Measurements from ENCODE around the gene LPCAT1. TPM values are rescaled to one million over a fixed set of nuclear protein-coding genes. Genes with fewer than 3 reads are reported as not detected.

Gene LPCAT1
- total RNA-seq, 2 donors from 2014 or later, result 17.1 to 27.3 TPM

GRCh38 chr5:1545126-1545804 lies 21.5 kb upstream of the LPCAT1 start:
- H3K9ac ChIP-seq (ENCODE audit: low read depth in 2 of 2, low read length in 2 of 2), result no peak overlapping the region
- no peaks in the 10 kb centered on the region for H3K27me3 ChIP-seq
- peak; percentile 16 for DNase-seq
- intact Hi-C loops (cut with DNase I), result no loop called here
- no peaks in the 10 kb centered on the region for H3K36me3 ChIP-seq
- H3K4me1 ChIP-seq, result no peaks in the 10 kb centered on the region
- no peak overlapping the region for H3K27ac ChIP-seq
- H3K9me3 ChIP-seq, result no peaks in the 10 kb centered on the region
- TF ChIP-seq CTCF (IDR thresholded peaks at IDR 0.05), result no peak
- H3K4me3 ChIP-seq, result no peak overlapping the region

GRCh38 chr5:1544294-1544961 lies 20.7 kb upstream of the LPCAT1 start:
- no peak for TF ChIP-seq CTCF (IDR thresholded peaks at IDR 0.05)
- H3K27me3 ChIP-seq, result no peaks in the 10 kb centered on the region
- no peaks in the 10 kb centered on the region for H3K36me3 ChIP-seq
- H3K9ac ChIP-seq (ENCODE audit: low read depth in 2 of 2, low read length in 2 of 2), result no peak overlapping the region
- no peak overlapping the region for H3K27ac ChIP-seq
- peak; percentile 13 for DNase-seq
- no peaks in the 10 kb centered on the region for H3K4me1 ChIP-seq
- no peaks in the 10 kb centered on the region for H3K9me3 ChIP-seq
- intact Hi-C loops (cut with DNase I), result no loop called here
- no peak overlapping the region for H3K4me3 ChIP-seq

DNA sequence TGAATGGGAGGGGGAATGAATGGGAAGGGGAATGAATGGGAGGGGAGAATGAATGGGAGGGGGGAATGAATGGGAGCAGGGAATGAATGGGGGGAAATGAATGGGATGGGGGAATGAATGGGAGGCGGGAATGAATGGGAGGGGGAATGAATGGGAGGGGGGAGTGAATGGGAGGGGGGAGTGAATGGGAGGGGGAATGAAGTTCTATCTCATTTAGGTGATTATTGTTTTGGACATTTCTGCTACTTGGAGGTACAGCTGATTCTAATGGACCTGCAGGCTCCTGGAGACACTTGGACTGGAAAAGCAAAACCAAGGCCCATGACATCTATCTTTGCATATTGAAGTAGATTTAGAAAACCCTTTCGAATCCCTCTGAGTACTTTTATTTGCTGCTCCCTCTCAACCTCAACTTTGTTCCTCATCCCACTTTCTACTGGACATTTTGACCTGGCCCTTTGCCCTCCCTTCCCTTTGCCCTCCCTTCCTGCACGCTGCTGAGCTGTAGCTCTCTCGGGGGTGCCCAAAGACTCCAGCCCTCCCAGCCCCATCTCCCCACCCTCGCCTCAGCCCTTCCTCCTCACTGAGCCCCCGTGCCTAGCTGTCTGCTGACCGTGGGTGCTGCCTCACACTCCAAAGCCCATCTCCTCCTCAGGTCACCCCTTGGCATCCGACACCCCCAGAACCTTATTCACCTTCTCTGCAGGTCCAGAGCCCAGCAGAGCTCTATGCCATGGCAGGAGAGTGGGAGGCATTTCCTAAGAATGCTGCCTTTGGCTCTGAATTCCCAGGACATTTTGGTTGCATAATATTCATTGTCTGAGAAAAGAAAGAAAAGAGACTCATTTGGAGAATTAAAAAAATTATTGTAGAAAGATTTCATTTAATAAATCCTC lies 19.9 kb upstream of the LPCAT1 start:
- H3K9me3 ChIP-seq, result no peaks in the 10 kb centered on the region
- peak; percentile 14 for DNase-seq
- no peak overlapping the region for H3K27ac ChIP-seq
- H3K9ac ChIP-seq (ENCODE audit: low read depth in 2 of 2, low read length in 2 of 2), result no peak overlapping the region
- no peaks in the 10 kb centered on the region for H3K27me3 ChIP-seq
- H3K36me3 ChIP-seq, result no peaks in the 10 kb centered on the region
- intact Hi-C loops (cut with DNase I), result no loop called here
- H3K4me1 ChIP-seq, result no peaks in the 10 kb centered on the region
- no peak for TF ChIP-seq CTCF (IDR thresholded peaks at IDR 0.05)
- H3K4me3 ChIP-seq, result no peak overlapping the region

- H3K27ac ChIP-seq, result no peak overlapping the region
- TF ChIP-seq CTCF (IDR thresholded peaks at IDR 0.05), result no peak
- intact Hi-C loops (cut with DNase I), result no loop called here
These were observed 19.0 kb upstream of the LPCAT1 start for GRCh38 chr5:1542781-1543180.

DNA sequence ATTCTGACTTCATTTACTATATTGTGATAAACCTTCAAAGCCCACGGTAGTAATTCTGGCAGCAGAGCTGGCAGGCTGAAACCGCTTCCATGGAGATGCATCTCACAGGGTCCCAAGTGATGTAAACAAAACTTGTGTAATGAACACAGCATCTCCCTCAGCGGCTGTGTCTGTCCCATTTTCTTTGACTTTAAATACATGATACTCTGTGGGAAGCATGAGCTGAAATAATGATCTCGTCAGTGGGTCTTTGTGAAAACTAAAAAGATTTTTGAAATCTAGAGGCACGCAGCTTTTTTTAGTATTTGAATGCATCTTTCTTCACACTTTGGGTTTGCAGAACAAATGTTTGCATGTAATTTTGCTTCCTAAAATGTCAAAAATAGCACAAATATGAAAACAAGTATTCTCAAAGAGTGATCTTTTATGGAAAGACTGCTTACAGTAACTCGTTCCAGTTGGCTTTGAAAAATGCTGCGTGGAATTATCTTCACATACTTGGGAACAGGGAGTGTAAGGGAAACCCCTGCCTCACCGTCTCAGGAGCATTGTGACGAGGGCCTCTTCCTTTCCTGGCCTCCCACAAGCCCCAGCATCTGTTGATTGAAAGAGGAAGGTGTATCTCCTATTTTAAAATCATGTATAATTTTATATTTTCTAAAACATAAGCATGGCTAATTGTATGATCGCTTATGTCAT lies 18.1 kb upstream of the LPCAT1 start:
- peak; percentile 15 for DNase-seq
- TF ChIP-seq CTCF (IDR thresholded peaks at IDR 0.05), result no peak
- no peaks in the 10 kb centered on the region for H3K4me1 ChIP-seq
- H3K27me3 ChIP-seq, result no peaks in the 10 kb centered on the region
- H3K9ac ChIP-seq (ENCODE audit: low read depth in 2 of 2, low read length in 2 of 2), result no peak overlapping the region
- no peaks in the 10 kb centered on the region for H3K36me3 ChIP-seq
- no peak overlapping the region for H3K4me3 ChIP-seq
- H3K27ac ChIP-seq, result no peak overlapping the region
- intact Hi-C loops (cut with DNase I), result no loop called here
- H3K9me3 ChIP-seq, result no peaks in the 10 kb centered on the region

More at GRCh38 chr5:1542781-1543180, 19.0 kb upstream of the LPCAT1 start:
- Histone ChIP-seq H3K9me3 (no peaks in the 10 kb centered on the region), H3K27me3 (no peaks in the 10 kb centered on the region), H3K9ac (ENCODE audit: low read depth in 2 of 2, low read length in 2 of 2) (no peak overlapping the region), H3K4me1 (no peaks in the 10 kb centered on the region), H3K4me3 (no peak overlapping the region), H3K36me3 (no peaks in the 10 kb centered on the region)
- peak; percentile 77 for DNase-seq
